DMS153 (cell line): ENCODE data around the gene DMD.

Experiments
- DNase-seq: peaks from one replicate; lab custom pipeline; 2025; lab: John Stamatoyannopoulos, UW

Gene DMD

DNA sequence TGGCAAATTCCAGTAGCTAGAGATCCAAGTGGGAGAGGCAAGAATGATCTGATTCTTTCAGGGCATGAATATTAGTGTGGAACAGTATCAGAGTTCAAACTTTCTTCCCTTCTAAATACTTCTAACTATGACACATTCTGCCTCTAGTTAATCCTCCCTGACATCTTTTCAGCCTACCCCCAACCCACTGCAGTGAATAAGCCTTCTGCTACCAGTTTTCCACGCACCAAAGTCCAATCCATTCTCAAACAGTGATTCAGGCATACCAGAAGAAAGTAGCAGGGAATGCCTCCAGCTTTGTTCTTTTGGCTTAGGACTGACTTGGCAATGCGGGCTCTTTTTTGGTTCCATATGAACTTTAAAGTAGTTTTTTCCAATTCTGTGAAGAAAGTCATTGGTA, 1984.1 kb downstream of the DMD start:
- no peak for DNase-seq

DNA sequence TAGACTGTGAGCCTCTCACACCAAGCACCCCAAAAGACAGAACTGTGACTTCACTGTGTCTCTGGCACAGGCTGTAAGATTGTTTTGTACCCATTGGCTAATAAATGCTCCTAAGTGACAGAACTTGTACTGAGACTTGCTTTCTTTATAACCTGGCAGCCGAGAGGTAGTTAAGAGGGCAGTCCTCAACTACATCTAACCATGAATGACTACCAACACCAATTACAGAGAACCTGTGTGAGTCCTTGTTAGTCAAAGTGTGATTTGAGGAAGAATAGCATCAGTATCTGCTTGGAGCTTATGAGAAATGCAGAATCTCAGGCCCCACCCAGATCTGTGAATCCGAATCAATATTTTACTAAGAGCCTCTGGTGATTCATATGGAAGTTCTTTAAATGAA, 1985.5 kb downstream of the DMD start:
- no peak for DNase-seq

DNA sequence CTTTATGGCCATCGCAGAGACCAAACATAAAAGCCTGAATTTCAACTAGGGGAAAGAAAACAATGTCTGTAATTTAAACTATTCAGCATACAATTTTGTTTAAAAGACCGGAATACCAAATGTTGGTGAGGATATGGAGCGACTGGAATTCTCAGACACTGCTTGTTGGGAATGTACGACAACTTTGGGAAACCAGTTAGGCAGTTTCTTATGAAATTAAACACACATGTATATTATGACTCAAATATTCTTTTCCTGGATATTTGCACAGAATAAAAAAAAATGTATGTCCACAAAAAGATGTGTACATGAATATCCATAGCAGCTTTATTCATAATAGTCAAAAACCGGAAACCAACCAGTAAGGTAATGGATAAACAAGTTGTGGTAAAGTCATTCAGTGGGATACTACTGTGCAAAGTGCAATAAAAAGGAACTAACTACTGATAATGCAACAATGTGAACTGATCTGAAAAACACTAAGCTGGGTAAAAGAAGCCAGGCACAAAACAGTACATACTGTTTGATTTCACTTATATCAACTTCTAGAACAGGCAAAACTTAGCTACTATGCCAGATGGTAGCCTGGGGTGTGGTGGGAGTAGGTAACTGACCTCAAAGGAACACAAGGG, 1986.9 kb downstream of the DMD start:
- DNase-seq: no peak

DNA sequence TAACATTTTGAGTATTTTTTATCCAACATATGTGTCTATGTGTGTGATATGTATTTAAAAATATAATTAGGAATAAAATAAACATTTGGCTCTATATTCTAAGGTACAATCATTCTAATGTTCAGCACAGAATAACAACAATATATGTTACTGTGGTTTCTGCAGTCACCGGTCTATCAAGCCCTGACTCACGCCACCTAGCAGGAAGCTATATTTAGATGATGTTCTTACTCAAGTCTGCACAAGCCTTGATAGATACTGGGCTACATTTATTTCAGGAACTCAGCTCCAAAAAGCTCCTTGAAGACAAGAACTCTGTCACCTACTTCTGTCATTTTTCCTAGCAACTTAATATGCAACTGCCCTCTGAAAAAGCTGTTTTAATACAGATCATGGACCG, 1987.5 kb downstream of the DMD start:
- no peak for DNase-seq

DNA sequence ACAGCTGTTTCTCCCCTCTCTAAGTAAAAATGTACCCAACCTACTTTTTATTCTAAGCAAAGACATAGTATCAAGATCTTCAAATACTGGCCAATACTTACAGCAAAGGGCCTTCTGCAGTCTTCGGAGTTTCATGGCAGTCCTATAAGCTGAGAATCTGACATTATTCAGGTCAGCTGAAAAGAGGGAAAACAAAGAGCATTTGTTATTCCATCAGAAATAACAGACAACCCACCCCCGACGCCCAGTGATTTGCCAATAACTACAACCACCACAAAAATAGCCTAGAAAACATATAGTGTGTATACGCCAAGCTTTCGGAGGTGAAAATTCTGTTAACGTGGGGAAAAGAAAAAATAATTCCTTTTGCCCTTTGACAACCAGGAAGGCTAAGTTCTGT, 1988.4 kb downstream of the DMD start:
- DNase-seq: no peak

DNA sequence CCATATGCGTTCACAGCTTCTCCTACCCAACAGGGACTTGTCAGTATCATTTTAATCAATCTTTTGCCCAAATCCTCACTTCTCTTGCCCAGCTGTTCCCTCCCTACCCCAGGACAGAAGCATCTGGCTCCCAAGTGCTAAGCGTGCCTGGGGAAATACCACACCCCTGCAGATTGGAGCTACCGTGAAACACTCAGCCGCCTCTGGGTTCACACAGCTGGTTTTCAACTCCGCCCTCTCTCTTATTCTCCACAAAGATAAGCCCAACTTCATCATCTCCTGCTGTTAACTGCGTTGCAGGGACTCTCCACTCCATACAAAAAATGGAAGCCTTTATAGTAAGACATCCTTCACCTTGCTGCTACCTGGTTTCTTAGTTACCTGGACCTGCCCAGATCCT, 1992.2 kb downstream of the DMD start:
- DNase-seq: no peak

DNA sequence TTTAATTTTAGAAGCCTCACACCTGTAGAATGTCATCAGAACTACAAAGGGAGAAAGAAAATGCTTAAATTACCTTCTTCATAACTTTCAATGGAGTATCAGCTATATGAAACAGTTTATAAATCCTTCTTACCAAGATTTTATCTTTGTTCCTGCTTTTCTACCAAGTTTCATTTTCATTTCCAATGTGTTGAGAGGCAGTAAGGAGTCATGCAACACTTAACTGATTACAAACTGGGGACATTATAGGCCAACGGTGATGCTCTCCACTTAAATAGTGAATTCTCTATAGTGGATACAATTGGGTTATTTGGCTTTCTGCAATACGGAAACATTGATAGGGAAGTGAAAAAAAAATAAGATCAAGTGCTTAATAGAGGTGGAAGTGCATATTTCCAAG, 1994.3 kb downstream of the DMD start:
- no peak for DNase-seq

DNA sequence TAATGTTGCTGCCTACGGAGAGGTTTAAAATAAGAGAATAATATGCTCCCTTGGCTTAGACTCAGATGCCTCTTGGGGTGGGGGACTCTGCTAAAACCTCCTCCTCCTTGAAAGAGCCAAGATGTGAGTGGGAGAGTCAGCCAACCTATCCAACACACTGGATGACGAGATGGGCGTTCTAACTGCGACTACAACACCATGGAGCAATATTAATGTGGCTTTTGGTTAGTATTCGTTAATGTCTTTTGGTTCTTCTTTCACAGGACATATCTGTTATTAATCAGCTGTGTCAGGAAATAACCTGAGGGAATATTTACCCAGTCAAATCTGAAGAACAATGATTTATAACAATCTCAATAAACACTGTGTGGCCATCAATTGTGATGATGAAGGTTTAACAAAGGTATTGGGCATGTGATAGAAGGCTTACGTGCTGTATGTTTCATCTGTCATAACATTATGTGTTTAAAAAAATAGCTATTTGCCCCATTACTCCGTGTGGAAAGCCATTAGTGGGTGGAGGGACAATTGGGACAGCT, 1996.0 kb downstream of the DMD start:
- no peak for DNase-seq

DNA sequence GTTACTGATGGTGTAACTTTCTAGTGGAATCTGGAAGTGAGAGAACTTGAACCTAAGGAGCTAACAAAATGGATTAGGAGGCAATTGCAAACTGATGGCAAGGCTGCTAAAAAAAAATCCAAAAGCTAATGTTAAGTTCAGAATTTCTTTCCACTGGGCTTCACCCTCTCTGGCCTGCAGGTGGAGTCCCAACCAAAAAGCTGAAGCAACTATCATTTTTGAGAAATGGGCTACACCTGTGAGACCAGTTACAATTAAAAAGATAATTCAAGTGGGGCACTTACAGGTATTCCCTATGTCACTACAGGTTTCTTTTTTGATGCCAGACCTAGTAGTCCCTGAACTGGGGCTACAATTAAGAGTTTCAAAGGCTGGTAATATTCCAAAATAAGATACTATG, 1997.4 kb downstream of the DMD start:
- DNase-seq: no peak

DNA sequence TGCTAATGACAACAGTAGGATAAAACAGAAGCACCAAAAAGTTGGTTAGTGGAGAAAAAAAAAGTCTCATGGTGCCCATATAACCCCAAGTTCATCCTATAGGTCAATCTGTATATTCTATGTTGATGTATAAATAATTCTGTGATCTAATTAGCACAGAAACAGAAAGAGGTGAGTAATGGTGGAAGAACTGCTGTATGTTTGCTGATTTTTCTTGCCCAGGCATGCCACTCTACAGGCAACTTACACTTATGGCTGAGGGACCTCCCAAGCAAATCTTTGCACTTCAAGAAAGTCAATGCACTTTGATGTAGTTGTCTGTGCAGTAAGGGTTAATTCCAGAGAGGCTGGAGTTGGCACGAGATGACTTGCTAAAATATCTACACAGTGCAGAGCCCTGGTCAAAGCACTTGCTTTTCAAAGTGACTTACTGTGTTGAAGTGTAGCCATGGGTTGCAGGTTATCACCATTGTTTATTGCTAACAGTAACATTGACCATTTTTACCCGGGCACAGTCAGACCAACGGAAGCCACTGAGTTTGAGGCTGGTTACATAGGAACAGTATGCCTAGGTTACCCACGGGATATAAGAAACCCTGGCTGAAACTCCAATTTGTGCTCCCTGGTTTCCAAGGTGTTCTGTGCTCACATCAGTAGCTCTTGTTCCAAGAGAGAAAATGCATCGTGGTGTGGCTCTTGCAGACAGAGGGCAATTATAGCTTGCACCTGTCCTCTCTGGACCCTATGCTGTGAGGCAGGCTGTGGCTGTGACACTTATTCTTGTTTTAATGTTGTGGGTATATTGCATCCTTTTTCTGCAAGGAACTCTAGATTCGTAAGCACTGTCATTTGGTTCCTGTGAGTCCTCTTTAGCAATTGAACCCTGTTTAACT, 1998.2 kb downstream of the DMD start:
- DNase-seq: no peak

DNA sequence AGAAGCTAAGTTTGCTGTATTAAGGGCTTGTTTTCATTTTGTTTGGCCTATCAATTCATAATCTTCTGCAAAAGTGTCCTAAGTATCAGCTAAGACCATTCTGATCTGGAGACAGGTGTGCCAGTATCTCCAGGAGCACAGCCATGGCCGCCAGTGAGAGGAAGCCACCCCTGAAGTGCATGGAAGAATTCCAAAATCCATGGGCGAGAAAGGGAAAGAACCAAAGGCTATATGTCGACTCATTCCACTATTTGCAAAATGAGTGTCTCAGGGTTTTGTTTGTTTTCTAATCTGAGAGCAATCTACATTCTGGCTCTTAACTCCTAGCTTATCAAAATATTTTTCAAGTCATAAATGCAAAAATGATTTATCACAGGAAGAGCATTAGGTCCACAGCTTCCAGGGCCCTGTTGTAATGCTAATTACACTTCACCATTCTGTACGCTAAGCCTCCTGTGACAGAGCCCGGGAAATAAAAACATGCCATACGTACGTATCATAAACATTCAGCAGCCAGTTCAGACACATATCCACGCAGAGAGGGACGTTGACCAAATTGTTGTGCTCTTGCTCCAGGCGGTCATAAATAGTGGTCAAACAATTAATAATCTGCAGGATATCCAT, 2002.2 kb downstream of the DMD start:
- peak; percentile 21 for DNase-seq

DNA sequence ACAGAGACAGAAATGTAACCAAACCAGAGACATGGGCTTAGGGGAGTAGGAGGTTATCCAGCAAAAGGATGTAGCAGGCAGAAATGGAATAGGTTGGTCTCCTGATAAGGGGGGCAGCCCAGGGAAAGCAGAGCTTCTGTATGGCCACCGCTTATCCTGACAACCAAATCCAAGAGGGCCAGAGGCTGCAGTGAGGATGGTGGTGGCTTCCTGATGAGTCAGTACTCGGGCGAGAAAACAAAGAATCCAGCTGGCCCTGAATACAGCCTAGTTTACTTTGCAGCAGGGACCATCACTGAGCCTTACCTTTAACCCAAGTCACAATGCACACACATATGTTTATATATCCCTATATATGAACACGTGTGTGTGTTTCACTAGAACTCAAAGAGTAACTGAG, 2009.8 kb downstream of the DMD start:
- DNase-seq: no peak

DNA sequence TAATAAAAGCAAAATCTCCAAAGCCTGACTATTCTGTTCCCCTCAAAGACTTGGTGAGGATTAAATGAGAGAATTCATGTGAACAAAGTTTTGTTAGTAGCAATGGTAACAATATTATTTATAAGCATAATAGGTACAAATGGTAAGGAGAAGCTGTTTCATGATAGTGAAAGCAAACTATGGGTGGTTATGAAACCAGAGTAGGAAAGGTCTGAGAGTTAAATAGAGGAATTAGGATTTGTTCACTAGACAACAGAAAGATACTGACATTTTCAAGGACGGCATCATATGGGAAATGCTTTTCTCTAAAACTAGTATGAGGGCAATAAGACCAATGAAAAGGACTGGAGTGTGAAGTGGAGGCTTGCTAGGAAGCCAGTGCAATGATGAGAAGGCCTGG, 2010.9 kb downstream of the DMD start:
- no peak for DNase-seq

DNA sequence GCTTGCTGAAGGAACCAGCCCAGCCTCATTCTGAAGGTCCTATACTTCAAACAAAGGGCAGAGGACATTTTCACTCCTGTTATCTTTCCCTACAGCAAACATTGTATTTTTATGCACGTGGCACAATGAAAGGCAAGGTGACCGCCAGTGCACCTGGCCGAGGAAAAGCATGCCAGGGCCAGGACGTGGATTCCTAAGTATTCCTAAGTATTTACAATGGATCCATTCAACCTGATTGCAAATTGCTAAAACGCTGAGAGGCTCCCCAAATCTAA, 2011.6 kb downstream of the DMD start:
- DNase-seq: no peak

DNA sequence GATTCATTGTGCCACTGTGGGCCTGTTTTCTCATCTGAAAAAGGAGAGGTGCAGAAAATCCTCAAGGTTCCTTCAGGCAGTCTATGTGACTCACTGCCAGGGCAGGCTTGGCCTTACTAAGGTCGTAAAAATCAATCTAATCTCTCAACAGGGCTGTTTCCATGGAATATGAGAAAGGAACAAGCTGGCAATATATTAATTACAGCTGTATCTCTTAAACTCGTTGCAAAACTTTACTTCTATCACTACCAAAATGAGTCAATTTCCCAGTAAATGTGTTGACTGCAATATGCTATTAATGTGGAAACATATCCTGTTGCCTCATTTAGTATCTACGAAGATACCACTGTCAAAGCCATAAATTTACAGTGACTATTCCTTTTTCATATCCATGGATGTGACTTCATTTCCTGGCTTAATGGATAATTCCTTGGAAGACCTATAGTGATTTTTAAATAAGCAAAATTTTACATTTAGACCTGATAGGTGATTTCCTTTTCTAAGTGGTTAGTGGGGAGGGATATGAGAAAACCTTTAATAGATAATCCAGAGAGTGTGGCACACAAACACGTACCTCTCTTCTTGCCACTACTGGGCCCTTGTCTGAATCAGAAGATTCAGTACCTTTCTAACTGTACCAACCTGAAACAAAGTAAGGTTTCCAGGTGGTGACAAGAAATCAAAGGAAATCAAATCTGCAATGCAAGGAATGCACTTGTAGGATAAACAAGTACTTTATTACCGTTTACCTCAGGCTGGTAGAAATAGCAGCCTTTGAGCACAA, 2012.1 kb downstream of the DMD start:
- DNase-seq: no peak

DNA sequence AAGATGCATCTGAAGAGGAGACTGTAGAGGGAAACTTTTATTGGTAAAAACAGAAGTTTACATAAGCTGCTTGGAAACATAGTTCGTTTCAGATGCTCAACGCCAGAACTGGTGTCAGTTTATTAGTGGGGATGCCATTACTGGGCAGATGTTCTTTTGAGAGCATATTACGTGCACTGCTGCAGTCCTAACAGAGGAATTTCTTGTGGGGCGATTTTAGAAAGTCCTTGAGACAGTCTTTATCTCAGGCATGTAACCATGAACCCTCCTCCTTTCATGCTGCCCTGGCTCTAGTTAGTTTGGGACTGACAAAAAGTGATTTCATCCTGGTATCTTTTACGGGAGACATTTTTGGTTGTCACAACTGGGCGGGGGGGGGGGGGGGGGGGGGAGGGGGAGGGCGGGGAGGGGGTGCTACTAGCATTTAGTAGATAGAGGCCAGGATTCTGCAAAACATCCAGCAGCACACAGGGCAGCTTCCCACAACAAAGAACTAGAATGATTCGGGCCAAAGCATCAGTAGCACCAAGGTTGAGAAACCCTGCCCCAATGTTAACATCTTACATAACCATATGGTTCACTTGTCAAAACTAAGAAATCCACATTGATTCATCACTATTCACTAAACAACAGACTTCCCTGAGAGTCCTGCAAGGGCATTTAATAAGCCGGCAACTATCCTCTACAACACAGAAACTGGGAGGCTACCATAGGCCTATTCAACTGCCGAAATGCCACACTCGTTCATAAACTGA, 2021.0 kb downstream of the DMD start:
- DNase-seq: no peak

DNA sequence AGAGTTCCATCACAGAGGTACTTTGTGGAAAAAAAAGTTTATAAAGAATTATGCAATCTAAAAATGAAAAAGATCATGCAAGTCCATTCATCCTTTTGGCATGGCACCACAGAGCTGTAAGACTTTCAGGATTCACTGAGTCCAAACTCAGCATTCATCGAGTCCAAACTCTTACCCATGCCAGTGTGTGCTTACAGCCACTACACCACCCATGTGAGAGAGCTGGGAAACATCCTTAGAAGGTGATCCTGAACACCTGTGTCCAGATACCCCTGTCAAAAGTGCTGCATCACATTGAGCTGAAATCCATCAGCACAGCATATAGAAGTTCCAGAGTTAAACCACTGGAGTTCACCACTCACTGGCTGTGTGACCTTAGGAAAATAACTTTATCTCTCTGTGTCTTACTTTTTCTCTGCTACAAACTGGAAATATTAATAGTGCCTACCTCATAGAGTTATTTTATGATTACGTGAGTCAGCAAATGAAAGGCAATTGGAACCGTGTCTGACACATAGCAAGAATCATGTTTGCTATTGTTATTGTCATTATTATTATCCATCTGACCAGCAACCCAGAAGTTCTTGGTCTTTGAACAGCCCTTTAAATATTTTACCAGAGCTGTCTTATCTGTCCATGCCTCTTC, 2024.5 kb downstream of the DMD start:
- no peak for DNase-seq

DNA sequence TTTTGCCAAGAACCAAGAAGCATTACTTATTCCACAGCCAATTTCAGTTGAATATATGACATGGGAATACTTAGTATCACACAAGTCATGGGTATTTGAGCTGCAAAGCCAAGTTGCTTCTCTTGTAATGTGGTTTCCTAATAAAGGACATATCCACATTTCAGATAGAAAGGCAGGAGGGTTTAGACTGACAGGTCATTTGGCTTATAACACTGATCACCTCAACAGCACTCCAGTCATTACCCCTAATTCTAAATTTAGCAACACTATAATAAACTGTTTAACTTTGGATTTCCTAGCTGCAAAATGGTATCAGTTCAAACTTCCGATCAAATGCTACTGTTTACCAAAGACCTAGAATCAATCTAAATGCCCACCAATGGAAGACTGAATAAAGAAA, 2025.5 kb downstream of the DMD start:
- DNase-seq: no peak

DNA sequence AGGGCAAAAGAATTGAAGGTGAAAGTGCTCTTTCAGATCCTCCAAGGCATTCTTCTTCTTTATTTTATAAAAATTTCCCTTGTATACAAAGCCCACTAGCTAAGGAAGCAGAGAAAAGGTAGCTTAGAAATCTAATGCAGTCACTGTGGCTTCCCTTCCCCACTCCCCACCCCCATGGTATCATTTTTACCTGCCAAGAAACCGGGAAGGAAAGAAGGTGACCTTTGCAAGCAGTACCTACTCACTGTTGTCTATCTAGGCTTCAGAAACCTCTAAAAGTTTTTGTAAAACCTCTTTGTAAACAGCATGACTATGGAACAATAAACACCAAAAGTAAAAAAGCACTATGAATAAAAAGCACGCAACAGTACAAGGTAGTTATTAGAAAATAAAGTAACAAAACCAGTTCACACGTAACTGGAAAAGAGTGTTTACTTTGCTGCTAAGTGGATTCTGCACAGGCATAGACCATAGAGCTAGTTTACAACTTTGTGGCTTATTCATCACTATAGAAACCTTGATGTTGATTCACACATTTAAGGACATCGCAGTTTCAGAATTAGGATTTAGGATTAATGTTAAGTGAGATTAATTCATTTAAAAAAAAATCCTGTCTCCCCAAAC, 2029.9 kb downstream of the DMD start:
- peak; percentile 70 for DNase-seq

DNA sequence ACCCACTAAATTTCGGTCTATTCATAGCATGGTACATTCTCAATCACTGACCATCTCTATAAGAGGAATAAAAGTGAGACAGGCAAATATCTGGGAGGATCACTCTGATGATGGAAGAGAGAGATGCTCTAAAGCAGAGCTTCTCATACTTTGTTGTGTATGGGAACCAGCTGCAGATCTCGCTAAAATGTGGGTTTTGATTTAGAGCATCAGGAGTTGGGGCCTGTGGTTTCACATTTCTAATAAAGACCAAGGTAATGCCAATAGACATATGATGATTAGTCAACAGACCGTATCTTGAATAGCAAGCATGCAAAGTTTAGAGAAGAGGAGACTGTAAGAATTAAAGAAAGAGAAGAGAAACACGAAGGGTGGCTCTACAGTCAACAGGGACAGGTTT, 2032.1 kb downstream of the DMD start:
- no peak for DNase-seq

DNA sequence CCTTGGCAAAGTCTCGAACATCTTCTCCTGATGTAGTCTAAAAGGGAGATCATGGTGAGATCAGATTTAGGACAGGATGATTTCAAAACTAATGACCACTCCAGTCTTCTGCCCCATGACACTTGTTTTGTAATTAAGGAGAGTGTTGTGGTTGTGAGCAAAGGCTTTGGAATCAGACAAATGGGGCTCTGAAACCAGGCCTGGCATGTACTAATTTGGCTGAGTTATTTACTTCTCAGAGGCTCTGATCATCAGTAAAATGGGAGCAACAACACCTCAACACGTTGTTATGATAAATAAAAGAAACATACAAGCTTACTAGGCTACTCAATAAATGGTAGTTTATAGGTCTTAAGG, 2032.6 kb downstream of the DMD start:
- no peak for DNase-seq
